GM18951 (cell line): Measurements from ENCODE around the gene SLMAP.

Experiments
- POLR2A ChIP-seq: IDR thresholded peaks from 4 replicates; pipeline ENCODE4 v1.6.1; 2011; ENCODE audit warnings: mild to moderate bottlenecking; ENCODE audit not compliant: insufficient read length, insufficient read depth; ENCODE audit errors: extremely low read depth
- in situ Hi-C: fragments of 300-500 bp; cut with MboI; formaldehyde crosslinking; loops from one replicate; pipeline ENCODE4 v1.12.0; 2022; ENCODE audit warnings: low sequenced_read_pairs, mixed read lengths, inconsistent platforms; ENCODE audit not compliant: unreplicated experiment

The SLMAP gene

DNA sequence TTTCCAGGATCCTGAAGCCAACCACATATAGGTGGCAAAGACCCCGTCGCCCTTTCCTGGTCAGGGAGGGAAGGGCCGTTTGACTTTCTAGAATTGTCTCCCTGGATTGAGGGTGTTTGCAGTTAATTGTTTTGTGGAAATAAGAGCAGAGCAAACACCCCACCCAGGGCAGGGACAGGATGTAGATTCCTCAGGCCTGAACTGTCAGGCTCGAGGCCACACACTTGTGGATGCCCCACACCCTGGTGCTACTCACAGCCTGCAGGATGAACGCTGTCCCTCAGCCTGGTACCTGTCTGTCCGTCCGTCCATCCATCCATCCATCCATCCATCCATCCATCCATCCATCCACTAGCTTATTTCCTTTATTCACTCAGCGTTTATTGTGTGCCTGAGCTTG, 222.2 kb downstream of the SLMAP start:
- in situ Hi-C loops = no loop called here
- TF ChIP-seq POLR2A = no peak
